ENCODE measurements around the gene OR2D2.
"Not testable (repeated sequence)": the region's sequence is repeated elsewhere in the genome, so short reads cannot be mapped to it uniquely, and the experiment has no call there.

The OR2D2 gene

DNA sequence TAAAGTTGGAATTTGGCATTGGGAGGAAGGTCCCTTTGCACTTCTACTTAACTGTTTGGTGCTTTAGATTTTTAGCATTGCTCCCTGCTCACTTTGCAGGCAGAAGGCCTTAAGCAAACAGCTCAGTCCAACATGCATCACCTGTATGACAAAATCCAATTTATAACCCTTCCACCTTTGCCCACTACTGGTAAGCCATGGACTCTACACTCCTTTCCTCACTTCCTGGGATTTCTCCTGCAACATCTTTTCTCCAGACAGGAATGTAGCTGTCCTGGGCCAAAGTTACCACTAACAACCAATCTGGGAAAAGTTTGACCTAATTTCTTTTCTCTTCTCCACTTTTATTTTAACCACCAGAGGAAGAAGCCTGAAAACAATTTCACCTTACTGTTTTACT lies 1.8 kb upstream of the OR2D2 start:
- TF ChIP-seq, protein P1, sequence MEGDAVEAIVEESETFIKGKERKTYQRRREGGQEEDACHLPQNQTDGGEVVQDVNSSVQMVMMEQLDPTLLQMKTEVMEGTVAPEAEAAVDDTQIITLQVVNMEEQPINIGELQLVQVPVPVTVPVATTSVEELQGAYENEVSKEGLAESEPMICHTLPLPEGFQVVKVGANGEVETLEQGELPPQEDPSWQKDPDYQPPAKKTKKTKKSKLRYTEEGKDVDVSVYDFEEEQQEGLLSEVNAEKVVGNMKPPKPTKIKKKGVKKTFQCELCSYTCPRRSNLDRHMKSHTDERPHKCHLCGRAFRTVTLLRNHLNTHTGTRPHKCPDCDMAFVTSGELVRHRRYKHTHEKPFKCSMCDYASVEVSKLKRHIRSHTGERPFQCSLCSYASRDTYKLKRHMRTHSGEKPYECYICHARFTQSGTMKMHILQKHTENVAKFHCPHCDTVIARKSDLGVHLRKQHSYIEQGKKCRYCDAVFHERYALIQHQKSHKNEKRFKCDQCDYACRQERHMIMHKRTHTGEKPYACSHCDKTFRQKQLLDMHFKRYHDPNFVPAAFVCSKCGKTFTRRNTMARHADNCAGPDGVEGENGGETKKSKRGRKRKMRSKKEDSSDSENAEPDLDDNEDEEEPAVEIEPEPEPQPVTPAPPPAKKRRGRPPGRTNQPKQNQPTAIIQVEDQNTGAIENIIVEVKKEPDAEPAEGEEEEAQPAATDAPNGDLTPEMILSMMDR (IDR thresholded peaks at IDR 0.05; ENCODE audit: low read depth, low read length) = no peak
- no peak overlapping the region for H3K4me3 ChIP-seq (ENCODE audit: low read depth, low read length)
- DNase-seq = no peak
- H3K9me3 ChIP-seq (ENCODE audit: severe bottlenecking) = no peaks in the 10 kb centered on the region
- no peak overlapping the region for H3K27ac ChIP-seq
- H3K36me3 ChIP-seq = no peaks in the 10 kb centered on the region
- H3K27me3 ChIP-seq (ENCODE audit: insufficient read depth, low read depth, severe bottlenecking) = no peaks in the 10 kb centered on the region

DNA sequence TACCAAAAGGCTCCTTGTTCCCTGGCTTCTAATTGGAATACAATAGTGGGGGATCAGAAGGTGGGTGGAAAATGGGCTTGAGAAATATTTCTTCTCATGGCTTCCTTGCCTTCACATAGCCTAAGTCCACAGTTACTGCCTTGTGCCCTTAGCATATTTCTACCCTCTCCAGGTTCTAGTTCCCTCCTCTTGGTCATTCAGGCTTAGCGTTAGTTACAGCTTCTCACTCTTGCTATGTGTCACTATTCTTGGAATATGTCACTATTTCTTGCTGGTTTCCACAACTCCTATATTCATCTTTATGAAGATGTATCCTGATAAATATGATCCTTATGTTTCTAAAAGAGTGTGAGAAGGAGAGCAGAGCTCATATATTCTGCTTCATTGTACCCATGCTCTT lies 2.5 kb downstream of the OR2D2 start:
- no peaks in the 10 kb centered on the region for H3K36me3 ChIP-seq
- no peak overlapping the region for H3K4me3 ChIP-seq (ENCODE audit: low read depth, low read length)
- no peak for DNase-seq
- no peaks in the 10 kb centered on the region for H3K27me3 ChIP-seq (ENCODE audit: insufficient read depth, low read depth, severe bottlenecking)
- no peaks in the 10 kb centered on the region for H3K9me3 ChIP-seq (ENCODE audit: severe bottlenecking)
- H3K27ac ChIP-seq = no peak overlapping the region
- TF ChIP-seq, protein P1 (IDR thresholded peaks at IDR 0.05; ENCODE audit: low read depth, low read length) = no peak

DNA sequence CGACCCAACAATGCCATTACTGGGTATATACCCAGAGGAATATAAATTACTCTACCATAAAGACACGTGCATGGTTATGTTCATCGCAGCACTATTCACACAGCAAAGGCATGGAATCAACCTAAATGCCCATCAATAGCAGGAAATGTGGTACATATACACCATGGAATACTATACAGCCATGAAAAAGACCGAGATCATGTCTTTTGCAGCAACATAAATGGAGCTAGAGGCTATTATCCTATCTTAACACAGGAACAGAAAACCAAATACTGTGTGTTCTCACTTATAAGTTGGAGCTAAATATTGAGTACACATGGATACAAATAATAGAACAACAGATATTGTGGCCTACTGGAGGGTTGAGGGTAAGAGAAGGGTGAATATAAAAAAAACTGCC lies 3.5 kb downstream of the OR2D2 start:
- Histone ChIP-seq H3K27me3 (ENCODE audit: insufficient read depth, low read depth, severe bottlenecking) (no peaks in the 10 kb centered on the region), H3K27ac (no peak overlapping the region), H3K4me3 (ENCODE audit: low read depth, low read length) (no peak overlapping the region), H3K36me3 (no peaks in the 10 kb centered on the region), H3K9me3 (ENCODE audit: severe bottlenecking) (no peaks in the 10 kb centered on the region)
- TF ChIP-seq, protein P1 (IDR thresholded peaks at IDR 0.05; ENCODE audit: low read depth, low read length) = no peak
- DNase-seq = no peak

DNA sequence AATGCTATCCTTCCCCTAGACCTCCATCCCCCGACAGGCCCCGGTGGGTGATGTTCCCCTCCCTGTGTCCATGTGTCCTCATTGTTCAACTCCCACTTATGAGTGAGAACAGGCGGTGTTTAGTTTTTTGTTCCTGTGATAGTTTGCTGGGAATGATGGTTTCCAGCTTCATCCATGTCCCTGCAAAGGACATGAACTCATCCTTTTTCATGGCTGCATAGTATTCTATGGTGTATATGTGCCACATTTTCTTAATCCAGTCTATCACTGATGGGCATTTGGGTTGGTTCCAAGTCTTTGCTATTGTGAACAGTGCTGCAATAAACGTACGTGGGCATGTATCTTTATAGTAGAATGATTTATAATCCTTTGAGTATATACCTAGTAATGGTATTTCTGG lies 4.6 kb downstream of the OR2D2 start:
- DNase-seq; H3K4me3 ChIP-seq (ENCODE audit: low read depth, low read length); H3K9me3 ChIP-seq (ENCODE audit: severe bottlenecking); H3K36me3 ChIP-seq; H3K27me3 ChIP-seq (ENCODE audit: insufficient read depth, low read depth, severe bottlenecking); H3K27ac ChIP-seq: not testable (repeated sequence)

DNA sequence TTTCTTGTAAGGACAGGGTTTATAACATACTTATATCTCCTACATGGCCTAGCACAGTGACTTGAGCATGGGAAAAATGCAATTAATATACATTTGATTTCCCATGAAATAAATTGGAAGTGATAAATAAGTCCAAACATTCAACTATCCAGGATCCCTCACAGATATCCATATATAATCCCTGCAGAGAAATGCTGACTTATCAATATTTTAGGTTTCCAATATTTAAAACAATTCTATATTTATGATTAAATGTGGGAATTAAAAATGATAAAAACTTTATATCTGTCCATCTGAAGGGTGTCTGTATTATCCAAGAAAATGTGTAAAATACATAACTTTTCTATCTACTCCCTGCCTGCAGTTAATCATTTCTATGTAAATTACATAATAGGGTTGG lies 9.5 kb downstream of the OR2D2 start:
- DNase-seq = no peak
- Histone ChIP-seq H3K36me3 (no peaks in the 10 kb centered on the region), H3K4me3 (ENCODE audit: low read depth, low read length) (no peak overlapping the region), H3K27me3 (ENCODE audit: insufficient read depth, low read depth, severe bottlenecking) (no peaks in the 10 kb centered on the region), H3K9me3 (ENCODE audit: severe bottlenecking) (no peaks in the 10 kb centered on the region), H3K27ac (no peak overlapping the region)
- TF ChIP-seq, protein P1 (IDR thresholded peaks at IDR 0.05; ENCODE audit: low read depth, low read length) = no peak

DNA sequence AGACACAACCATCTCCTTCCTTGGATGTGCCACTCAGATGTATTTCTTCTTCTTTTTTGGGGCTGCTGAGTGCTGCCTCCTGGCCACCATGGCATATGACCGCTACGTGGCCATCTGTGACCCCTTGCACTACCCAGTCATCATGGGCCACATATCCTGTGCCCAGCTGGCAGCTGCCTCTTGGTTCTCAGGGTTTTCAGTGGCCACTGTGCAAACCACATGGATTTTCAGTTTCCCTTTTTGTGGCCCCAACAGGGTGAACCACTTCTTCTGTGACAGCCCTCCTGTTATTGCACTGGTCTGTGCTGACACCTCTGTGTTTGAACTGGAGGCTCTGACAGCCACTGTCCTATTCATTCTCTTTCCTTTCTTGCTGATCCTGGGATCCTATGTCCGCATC lies 15.4 kb downstream of the OR2D2 start:
- H3K9me3 ChIP-seq (ENCODE audit: severe bottlenecking) = no peaks in the 10 kb centered on the region
- no peak overlapping the region for H3K27ac ChIP-seq
- H3K36me3 ChIP-seq = no peaks in the 10 kb centered on the region
- H3K27me3 ChIP-seq (ENCODE audit: insufficient read depth, low read depth, severe bottlenecking) = no peaks in the 10 kb centered on the region
- DNase-seq = no peak
- TF ChIP-seq, protein P1 (IDR thresholded peaks at IDR 0.05; ENCODE audit: low read depth, low read length) = no peak
- no peak overlapping the region for H3K4me3 ChIP-seq (ENCODE audit: low read depth, low read length)

Measured in WERI-Rb-1 (cell line).